HepG2 (cell line): Measurements from ENCODE around the gene ALKBH2. TPM values are rescaled to one million over a fixed set of nuclear protein-coding genes. Genes with fewer than 3 reads are reported as not detected.

ENCODE experiments used
- ATAC-seq: fragments of 200-7000 bp; cut with Tn5 transposase; 3 replicates; pipeline ENCODE4 v1.9.1; 2020; ENCODE audit warnings: mild to moderate bottlenecking, moderate library complexity
- BruUV-seq: library from RNA; stranded (reverse); fragments of 400-500 nt; replicated peaks from 2 replicates; lab custom pipeline; 2021; lab: Mats Ljungman, UMichigan
- CTCF ChIA-PET: fragments of 300-600 bp; formaldehyde crosslinking; extraction: SDS; loops from one replicate; lab custom pipeline; 2021; ENCODE audit warnings: low total read pairs, inconsistent platforms, low intra/inter-chr PET ratio; lab: Yijun Ruan, JAX
- POLR2A ChIA-PET: fragments of 350-600 bp; sonication (Branson Sonifier 250); formaldehyde crosslinking; loops from one replicate; lab custom pipeline; 2020; ENCODE audit warnings: antibody characterized with exemption, inconsistent platforms; lab: Yijun Ruan, JAX
- DNase-seq: peaks from one replicate; pipeline ENCODE4 v3.0.0-alpha.2; 2015; ENCODE audit warnings: low spot score
- FAIRE-seq: peaks from 3 replicates; lab custom pipeline; 2011; peaks lifted over from hg19 to GRCh38; lab: Jason Lieb, UNC
- H2AFZ ChIP-seq: one replicate; pipeline ENCODE4 v1.6.1; 2011; ENCODE audit warnings: low read length, inconsistent platforms
- H3K27ac ChIP-seq: fragments of 300-600 bp; 3 replicates; pipeline ENCODE4 v1.8.0; 2011; ENCODE audit warnings: mixed run types, mild to moderate bottlenecking, mixed read lengths, low read length, inconsistent platforms; ENCODE audit not compliant: insufficient read depth; ENCODE audit errors: extremely low read length
- H3K27me3 ChIP-seq, 2 experiments: fragments of 200-600 bp in 1 of 2; 2 replicates in 1 of 2; 3 replicates in 1 of 2; pipeline versions ENCODE4 v1.6.0 to v1.8.0; 2011; ENCODE audit warnings: low read length in 2 of 2, mild to moderate bottlenecking in 2 of 2, moderate library complexity in 2 of 2, inconsistent platforms in 1 of 2; ENCODE audit not compliant: insufficient read depth in 2 of 2, control insufficient read depth in 1 of 2
- H3K36me3 ChIP-seq, 2 experiments: fragments of 200-600 bp in 1 of 2; replicated peaks in 1 of 2; 2 replicates in 1 of 2; 3 replicates in 1 of 2; pipeline versions ENCODE4 v1.5.1 to v1.8.0; 2011; ENCODE audit warnings: low read length in 2 of 2, inconsistent platforms in 1 of 2; ENCODE audit not compliant: insufficient read depth in 2 of 2, control insufficient read depth in 1 of 2
- H3K4me1 ChIP-seq: 2 replicates; pipeline ENCODE4 v1.5.1; 2012; ENCODE audit warnings: low read length, inconsistent platforms; ENCODE audit not compliant: insufficient read depth
- H3K4me2 ChIP-seq: 2 replicates; pipeline ENCODE4 v1.6.0; 2011; ENCODE audit warnings: low read depth, low read length, inconsistent platforms
- H3K4me3 ChIP-seq, 3 experiments: fragments of 200-600 bp in 1 of 3; sonication (generic), shearing (Covaris generic) in 1 of 3; replicated peaks in 1 of 3; 2 replicates each; pipeline ENCODE4 v1.5.1; 2011 to 2016; ENCODE audit warnings: low read length in 3 of 3, inconsistent platforms in 2 of 3, low read depth in 2 of 3, mild to moderate bottlenecking in 2 of 3, control low read depth in 1 of 3, mixed read lengths in 1 of 3; ENCODE audit not compliant: insufficient read depth in 1 of 3
- H3K79me2 ChIP-seq: one replicate; pipeline ENCODE4 v1.6.1; 2011; ENCODE audit warnings: low read length, inconsistent platforms; ENCODE audit not compliant: insufficient read depth
- H3K9ac ChIP-seq: 2 replicates; pipeline ENCODE4 v1.6.0; 2011; ENCODE audit warnings: mild to moderate bottlenecking, low read depth, low read length, inconsistent platforms; ENCODE audit not compliant: insufficient read depth
- H3K9me3 ChIP-seq: 2 replicates; pipeline ENCODE4 v1.5.1; 2012; ENCODE audit warnings: mild to moderate bottlenecking, low read length
- H4K20me1 ChIP-seq: 2 replicates; pipeline ENCODE4 v1.6.0; 2011; ENCODE audit warnings: inconsistent platforms, mild to moderate bottlenecking, low read length, moderate library complexity; ENCODE audit not compliant: insufficient read depth
- KMT2B ChIP-seq: IDR thresholded peaks from 2 replicates; pipeline ENCODE4 v1.6.1; 2016; ENCODE audit warnings: missing genetic modification reagents, missing compliant biosample characterization
- SCMH1 ChIP-seq: sonication (generic); formaldehyde crosslinking; IDR thresholded peaks from 2 replicates; pipeline ENCODE4 v1.9.0; 2021; ENCODE audit warnings: missing genetic modification reagents, mild to moderate bottlenecking, borderline replicate concordance
- SRSF1 ChIP-seq: fragments of 200-400 bp; formaldehyde crosslinking; optimal IDR thresholded peaks from 2 replicates; pipeline ENCODE3; 2017; ENCODE audit warnings: mild to moderate bottlenecking, low read depth, low read length, moderate library complexity
- ZNF256 ChIP-seq: sonication (generic); formaldehyde crosslinking; conservative IDR thresholded peaks from 2 replicates; pipeline ENCODE4 v1.4.0; 2020; ENCODE audit warnings: missing genetic modification reagents
- ZNF563 ChIP-seq: sonication (generic); formaldehyde crosslinking; IDR thresholded peaks from 2 replicates; pipeline ENCODE4 v1.8.0; 2022; ENCODE audit warnings: mild to moderate bottlenecking, moderate library complexity, missing genetic modification reagents
- ZNF768 ChIP-seq: sonication (generic); formaldehyde crosslinking; IDR thresholded peaks from 2 replicates; pipeline ENCODE4 v1.4.0; 2020; ENCODE audit warnings: missing genetic modification reagents
- ZNF775 ChIP-seq: sonication (generic); formaldehyde crosslinking; IDR thresholded peaks from 2 replicates; pipeline ENCODE4 v1.4.0; 2020; ENCODE audit warnings: missing genetic modification reagents, mild to moderate bottlenecking, moderate library complexity, borderline replicate concordance
- WGBS: methylation state at CpG from one replicate; pipeline ENCODE4 v1.1.6; 2017; ENCODE audit warnings: low lambda C conversion rate; 5-methylcytosine and 5-hydroxymethylcytosine counted together
- in situ Hi-C: cut with HindIII; loops from 2 replicates; pipeline ENCODE4 v1.10.0; 2017; ENCODE audit warnings: low pct_unique_long_range_greater_than_20kb; ENCODE audit not compliant: extremely low pct_ligation_motif_present
- intact Hi-C: fragments of 100-400 bp; cut with micrococcal nuclease; formaldehyde crosslinking; loops from one replicate; pipeline ENCODE4 v1.10.0; 2022; ENCODE audit not compliant: unreplicated experiment
- polyA plus RNA-seq, 8 experiments: library from polyadenylated mRNA; depleted of rRNA in 3 of 8; stranded (reverse) in 7 of 8; unstranded in 1 of 8; fragments of >200 nt; fragmentation: Illumina TruSeq in 4 of 8; extraction: Trizol in 4 of 8; gene quantifications; 2 replicates each; pipeline versions ENCODE4 v1.2.1 to v1.2.3, GENCODE V29; 2011 to 2016; ENCODE audit warnings: low read depth in 4 of 8, missing spikeins in 1 of 8, mixed read lengths in 1 of 8; ENCODE audit not compliant: insufficient read depth in 1 of 8
- total RNA-seq, 5 experiments: library from RNA; depleted of rRNA; stranded (reverse); fragments of >200 nt; fragmentation: Illumina TruSeq; extraction: Trizol; gene quantifications; 2 replicates each; pipeline ENCODE4 v1.2.3, GENCODE V29; 2016; ENCODE audit warnings: low read depth in 1 of 5
- TF ChIP-seq, protein P1 (sequence below): sonication (generic); formaldehyde crosslinking; conservative IDR thresholded peaks from 2 replicates; pipeline ENCODE4 v1.4.0; 2020; ENCODE audit warnings: missing genetic modification reagents

The ALKBH2 gene
- total and polyA plus RNA-seq, 2 of the 13 experiments (the other 11 are each of a cell fraction or from before 2014, with no cell fraction given), result 21.0 to 40.5 TPM

DNA sequence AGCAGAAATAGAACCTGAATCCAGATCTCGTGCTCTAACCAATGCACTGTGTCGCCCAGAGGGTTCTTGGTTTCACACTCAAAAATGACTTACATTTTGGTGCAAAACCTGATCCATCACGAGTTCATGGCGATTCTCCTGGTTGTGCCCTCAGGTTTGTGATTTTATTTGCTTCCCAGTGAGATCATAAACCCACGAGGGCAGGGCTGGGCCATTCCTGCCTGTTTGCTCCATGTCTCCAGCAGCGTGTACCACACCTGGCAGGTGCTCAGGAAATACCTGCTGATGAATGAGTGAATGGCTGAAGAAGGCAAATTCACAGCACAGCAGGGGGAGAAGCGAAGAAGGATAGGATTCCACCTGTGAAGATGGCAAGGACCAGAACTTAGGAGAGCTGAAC is 32.5 kb upstream of the ALKBH2 start:
- FAIRE-seq (no peak), DNase-seq (no peak), ATAC-seq (no peak)
- Histone ChIP-seq H3K4me1 (no peaks in the 10 kb centered on the region), H3K79me2 (no peaks in the 10 kb centered on the region), H3K4me2 (no peak overlapping the region), H3K27ac (no peak overlapping the region), H3K36me3 (0 out of 5 replicates have a peak, but pooled peaks cover 0 to 1% of the 10 kb centered on the region in 2 experiments), H3K4me3 (no peak overlapping the region), H3K27me3 (no peaks in the 10 kb centered on the region), H3K9ac (no peak overlapping the region), H2AFZ (no peak overlapping the region), H3K9me3 (no peaks in the 10 kb centered on the region), H4K20me1 (no peaks in the 10 kb centered on the region)
- WGBS, result 90% methylated on average over 7 of the region's 7 CpGs
- TF ChIP-seq KMT2B (no peak), ZNF256 (no peak), SCMH1 (CRISPR knock-in tag) (no peak), ZNF768 (CRISPR knock-in tag) (peak; percentile 42; the same call in 1 of the 2 replicates), ZNF775 (no peak), ZNF563 (CRISPR knock-in tag) (no peak), SRSF1 (no peak)
- TF ChIP-seq, protein P1, sequence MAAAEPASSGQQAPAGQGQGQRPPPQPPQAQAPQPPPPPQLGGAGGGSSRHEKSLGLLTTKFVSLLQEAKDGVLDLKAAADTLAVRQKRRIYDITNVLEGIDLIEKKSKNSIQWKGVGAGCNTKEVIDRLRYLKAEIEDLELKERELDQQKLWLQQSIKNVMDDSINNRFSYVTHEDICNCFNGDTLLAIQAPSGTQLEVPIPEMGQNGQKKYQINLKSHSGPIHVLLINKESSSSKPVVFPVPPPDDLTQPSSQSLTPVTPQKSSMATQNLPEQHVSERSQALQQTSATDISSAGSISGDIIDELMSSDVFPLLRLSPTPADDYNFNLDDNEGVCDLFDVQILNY (CRISPR knock-in tag), result no peak
- POLR2A ChIA-PET, result no interaction called here
- no TSS peak for BruUV-seq
- CTCF ChIA-PET, result no interaction called here
- intact Hi-C loops (no loop called here), in situ Hi-C loops (no loop called here)
